HEK293T (cell line): ENCODE data around the gene ALKBH3.

ENCODE experiments used
- ARNT ChIP-seq: fragments of 450-650 bp; IDR thresholded peaks from 2 replicates; pipeline ENCODE4 v1.6.1; 2017; ENCODE audit warnings: mild to moderate bottlenecking
- BHLHE40 ChIP-seq: fragments of 450-650 bp; IDR thresholded peaks from 2 replicates; pipeline ENCODE4 v1.6.1; 2016; ENCODE audit warnings: mild to moderate bottlenecking, moderate library complexity, borderline replicate concordance
- ELF4 ChIP-seq: fragments of 450-650 bp; IDR thresholded peaks from 2 replicates; pipeline ENCODE4 v1.6.1; 2017; ENCODE audit warnings: antibody characterized with exemption
- FOXA1 ChIP-seq: fragments of 450-650 bp; IDR thresholded peaks from 2 replicates; pipeline ENCODE4 v1.6.1; 2016; ENCODE audit warnings: mild to moderate bottlenecking
- FOXK2 ChIP-seq: fragments of 450-650 bp; IDR thresholded peaks from 2 replicates; pipeline ENCODE4 v1.6.1; 2016; ENCODE audit warnings: mild to moderate bottlenecking
- FOXM1 ChIP-seq: fragments of 450-650 bp; IDR thresholded peaks from 2 replicates; pipeline ENCODE4 v1.6.1; 2017; ENCODE audit warnings: mild to moderate bottlenecking, borderline replicate concordance
- HDGF ChIP-seq: fragments of 450-650 bp; IDR thresholded peaks from 2 replicates; pipeline ENCODE4 v1.6.1; 2017; ENCODE audit warnings: antibody characterized with exemption, borderline replicate concordance
- NFRKB ChIP-seq: fragments of 450-650 bp; IDR thresholded peaks from 2 replicates; pipeline ENCODE4 v1.6.1; 2016; ENCODE audit warnings: mild to moderate bottlenecking, moderate library complexity
- PKNOX1 ChIP-seq: fragments of 450-650 bp; IDR thresholded peaks from 2 replicates; pipeline ENCODE4 v1.6.1; 2016
- SP1 ChIP-seq: fragments of 450-650 bp; IDR thresholded peaks from 2 replicates; pipeline ENCODE4 v1.6.1; 2017
- SUZ12 ChIP-seq: fragments of 450-650 bp; IDR thresholded peaks from 2 replicates; pipeline ENCODE4 v1.6.1; 2016; ENCODE audit warnings: mild to moderate bottlenecking
- TARDBP ChIP-seq: fragments of 450-650 bp; IDR thresholded peaks from 2 replicates; pipeline ENCODE4 v1.6.1; 2016

GRCh38 chr11:43935424-43935979 lies 54.9 kb downstream of the ALKBH3 start:
- TF ChIP-seq ELF4 (no peak), SP1 (no peak), BHLHE40 (no peak), PKNOX1 (no peak), HDGF (no peak), NFRKB (no peak), SUZ12 (no peak), FOXA1 (no peak), FOXM1 (no peak), TARDBP (no peak), FOXK2 (no peak), ARNT (no peak)
